Large intestine (tissue), 3 donors: ENCODE measurements around the gene KLF6. TPM values are rescaled to one million over a fixed set of nuclear protein-coding genes. Genes with fewer than 3 reads are reported as not detected.

Experiments
- DNase-seq, 2 donors: peaks; one replicate each; pipeline versions ENCODE4 v3.0.0 to v3.0.0-alpha.2; 2013
- H3K27ac ChIP-seq: one replicate; pipeline ENCODE4 v1.5.1; 2013; ENCODE audit warnings: low read length
- H3K27me3 ChIP-seq: 2 replicates; pipeline ENCODE4 v1.6.1; 2013; ENCODE audit warnings: low read length; ENCODE audit not compliant: control insufficient read depth, insufficient read depth
- H3K36me3 ChIP-seq: 2 replicates; pipeline ENCODE4 v1.6.1; 2013; ENCODE audit warnings: low read length; ENCODE audit not compliant: control insufficient read depth, insufficient read depth
- H3K4me1 ChIP-seq: one replicate; pipeline ENCODE4 v1.6.1; 2013; ENCODE audit warnings: low read length; ENCODE audit not compliant: control insufficient read depth, insufficient read depth
- H3K4me3 ChIP-seq: one replicate; pipeline ENCODE4 v1.5.1; 2013; ENCODE audit warnings: low read length
- H3K9me3 ChIP-seq: one replicate; pipeline ENCODE4 v1.6.1; 2013; ENCODE audit warnings: mild to moderate bottlenecking, low read depth, low read length, moderate library complexity; ENCODE audit not compliant: control insufficient read depth
- WGBS: methylation state at CpG from one replicate; pipeline ENCODE4 v1.1.5; 2013; ENCODE audit warnings: low lambda C conversion rate; ENCODE audit not compliant: insufficient coverage; 5-methylcytosine and 5-hydroxymethylcytosine counted together
- polyA plus RNA-seq: library from polyadenylated mRNA; unstranded; fragments of 120-200 nt; gene quantifications from one replicate; pipeline ENCODE4 v1.2.1, GENCODE V29; 2013

The KLF6 gene
- polyA plus RNA-seq, 1 donor: 116 TPM

DNA sequence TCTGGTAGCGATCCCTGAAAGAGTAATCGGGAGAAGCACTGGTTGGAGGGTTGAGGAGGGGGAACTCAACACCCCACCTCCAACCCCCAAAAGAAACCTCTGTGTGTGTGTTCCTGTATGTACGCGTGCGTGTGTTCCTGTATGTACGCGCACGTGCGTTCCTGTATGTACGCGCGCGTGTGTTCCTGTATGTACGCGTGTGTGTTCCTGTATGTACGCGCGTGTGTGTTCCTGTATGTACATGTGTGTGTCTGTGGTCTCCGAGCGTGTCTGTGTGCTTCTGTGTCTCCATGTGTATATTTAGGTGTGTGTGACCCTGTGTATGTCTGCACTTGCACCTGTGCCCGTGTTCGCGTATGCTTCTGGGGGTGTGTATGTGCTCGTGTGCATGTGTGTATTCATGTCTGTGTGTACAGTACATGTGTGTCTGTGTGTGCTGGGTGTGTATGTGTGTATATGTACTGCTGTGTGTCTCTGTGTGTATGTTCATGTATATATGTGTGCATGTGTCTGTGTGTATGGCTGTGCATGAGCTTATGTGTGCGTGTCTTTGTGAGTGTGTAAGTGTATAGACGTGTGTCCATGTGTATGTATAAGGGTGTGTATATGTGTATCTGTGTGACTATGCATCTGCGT is 42.9 kb upstream of the KLF6 start:
- Histone ChIP-seq H3K27ac (no peak overlapping the region), H3K9me3 (no peaks in the 10 kb centered on the region), H3K4me1 (peaks cover 18% of the 10 kb centered on the region), H3K36me3 (no peaks in the 10 kb centered on the region), H3K4me3 (no peak overlapping the region), H3K27me3 (no peaks in the 10 kb centered on the region)
- WGBS: no CpG with 5 or more reads among the region's 27 CpGs
- no peak for DNase-seq

DNA sequence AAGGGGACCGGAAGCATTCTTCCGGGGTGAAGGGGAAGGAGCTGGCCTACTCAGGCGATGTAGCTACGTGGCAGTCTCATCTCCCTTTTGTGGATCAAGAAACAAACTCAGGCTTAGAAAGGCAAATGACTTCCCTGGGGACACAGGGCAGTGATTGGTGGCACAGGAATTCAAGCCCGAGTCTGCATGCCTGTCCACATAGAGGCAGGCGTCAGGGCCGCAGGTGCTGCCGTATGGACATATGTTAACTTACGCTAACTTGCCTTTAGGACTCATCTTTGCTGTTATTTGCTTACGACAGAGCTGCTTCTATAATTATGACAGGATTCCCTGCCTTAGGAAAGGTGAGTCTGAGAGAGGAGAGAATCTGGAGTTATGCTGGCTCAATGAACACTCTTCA is 42.3 kb upstream of the KLF6 start:
- Histone ChIP-seq H3K9me3 (no peaks in the 10 kb centered on the region), H3K4me3 (no peak overlapping the region), H3K4me1 (peaks cover 18% of the 10 kb centered on the region), H3K27ac (no peak overlapping the region), H3K27me3 (no peaks in the 10 kb centered on the region), H3K36me3 (no peaks in the 10 kb centered on the region)
- no peak for DNase-seq
- WGBS: no CpG with 5 or more reads among the region's 10 CpGs

DNA sequence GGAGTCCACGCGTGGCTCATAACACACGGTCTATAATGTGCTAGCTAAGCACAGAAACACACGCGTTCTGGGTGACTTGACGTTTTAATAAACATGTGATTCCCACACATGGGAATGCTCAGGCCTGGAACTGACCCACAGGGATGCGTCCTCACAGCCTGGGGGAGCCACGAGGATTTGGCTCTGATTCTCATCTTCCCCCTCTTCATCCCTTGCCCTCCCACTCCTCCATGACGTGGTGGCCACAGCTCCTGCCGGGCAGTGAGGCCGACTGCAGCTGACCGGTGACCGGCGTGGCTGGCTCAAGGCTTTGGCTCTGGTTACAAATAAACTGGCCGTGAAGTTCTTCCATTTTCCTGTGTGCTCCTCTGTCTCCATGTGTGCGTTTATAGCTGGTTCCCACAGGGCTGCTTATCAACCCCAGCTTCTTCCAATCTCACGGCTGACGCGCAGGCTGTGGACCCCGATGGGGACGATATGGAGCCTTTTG is 40.9 kb upstream of the KLF6 start:
- no peak overlapping the region for H3K4me3 ChIP-seq
- peaks cover 18% of the 10 kb centered on the region for H3K4me1 ChIP-seq
- H3K27ac ChIP-seq: peak overlapping the region; percentile 54
- no peaks in the 10 kb centered on the region for H3K9me3 ChIP-seq
- no CpG with 5 or more reads among the region's 21 CpGs for WGBS
- no peak for DNase-seq
- no peaks in the 10 kb centered on the region for H3K36me3 ChIP-seq
- no peaks in the 10 kb centered on the region for H3K27me3 ChIP-seq

DNA sequence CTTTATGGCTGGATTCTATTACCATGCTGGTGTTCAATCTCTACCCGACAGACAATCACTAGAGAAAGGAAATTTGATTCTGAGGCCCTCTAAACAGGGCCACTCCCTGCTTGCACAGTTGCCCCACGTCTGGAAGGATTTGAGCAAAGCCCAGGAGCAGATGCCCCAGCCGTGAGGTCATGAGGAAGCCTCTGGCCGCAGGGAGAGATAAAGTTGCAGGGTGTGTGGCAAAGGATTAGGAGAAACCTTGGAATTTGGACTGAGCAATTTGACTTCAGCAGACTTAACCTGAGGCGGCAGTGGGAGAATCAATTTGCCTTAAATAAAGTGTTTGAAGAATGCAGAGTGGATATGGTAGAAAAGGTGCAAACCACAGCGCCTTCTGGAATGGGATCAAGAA is 40.2 kb upstream of the KLF6 start:
- 29% methylated on average over 1 of the region's 6 CpGs for WGBS
- Histone ChIP-seq H3K27me3 (no peaks in the 10 kb centered on the region), H3K4me3 (no peak overlapping the region), H3K9me3 (no peaks in the 10 kb centered on the region), H3K36me3 (no peaks in the 10 kb centered on the region), H3K4me1 (peaks cover 18% of the 10 kb centered on the region), H3K27ac (peak overlapping the region; percentile 54)
- peak; percentile 96 to 98 for DNase-seq

DNA sequence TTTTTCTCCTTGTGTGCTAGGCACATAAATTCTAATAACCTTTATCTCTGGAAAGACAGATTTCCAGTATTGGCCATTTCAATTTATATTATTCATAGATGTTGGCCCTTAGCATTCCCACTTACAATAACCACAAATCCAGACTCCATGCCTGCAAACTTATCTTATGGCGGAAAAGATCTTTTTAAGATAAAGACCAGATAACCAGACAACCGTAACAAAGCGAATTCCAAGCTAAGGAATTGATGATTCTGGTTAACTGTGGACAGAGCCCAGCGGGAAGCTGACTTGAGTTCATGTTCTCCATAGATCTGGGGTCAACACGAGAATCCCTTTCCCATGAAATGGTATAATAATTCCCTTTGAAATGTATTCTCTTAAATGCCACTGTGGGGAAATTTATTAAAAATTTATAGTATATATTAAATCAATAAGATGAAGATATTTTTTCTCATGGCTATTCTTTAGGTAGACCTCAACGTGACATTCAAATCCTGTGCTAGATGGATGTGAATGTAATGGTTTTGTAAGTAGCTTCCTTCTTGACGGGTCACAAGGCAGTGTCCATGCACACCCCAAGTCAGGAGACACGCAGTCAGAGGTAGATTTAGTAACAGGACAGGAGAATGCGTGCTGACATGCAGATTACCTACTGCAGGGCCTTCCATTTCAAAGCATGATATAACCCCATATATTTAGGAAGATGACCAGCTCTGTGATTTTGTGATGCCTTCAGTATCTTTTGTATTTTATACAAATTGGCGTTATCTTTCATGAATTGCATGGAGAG is 37.7 kb upstream of the KLF6 start:
- no peak overlapping the region for H3K27ac ChIP-seq
- no peak for DNase-seq
- no peaks in the 10 kb centered on the region for H3K9me3 ChIP-seq
- no peaks in the 10 kb centered on the region for H3K27me3 ChIP-seq
- peaks cover 12% of the 10 kb centered on the region for H3K4me1 ChIP-seq
- H3K4me3 ChIP-seq: no peak overlapping the region
- WGBS: 100% methylated on average over 1 of the region's 10 CpGs
- H3K36me3 ChIP-seq: no peaks in the 10 kb centered on the region

DNA sequence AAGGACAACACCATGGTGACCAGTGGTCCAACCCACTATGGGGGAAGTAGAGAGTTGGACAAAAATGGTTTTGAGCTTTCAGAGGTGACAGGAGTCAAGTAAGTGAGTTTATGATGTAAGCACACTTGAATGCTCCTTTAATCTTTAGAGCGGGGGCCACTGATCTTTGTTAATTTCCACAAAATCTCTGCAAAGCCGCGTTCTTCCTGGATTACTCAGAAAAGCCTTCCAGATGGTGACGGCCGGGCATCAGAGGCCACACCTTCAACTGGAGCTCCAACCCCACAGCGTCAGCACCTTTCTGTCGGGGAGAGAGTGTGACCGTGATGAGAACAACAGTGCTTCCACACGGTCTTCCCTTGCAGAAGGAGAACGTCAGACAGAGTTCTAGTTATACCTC is 35.2 kb upstream of the KLF6 start:
- no peak overlapping the region for H3K27ac ChIP-seq
- no peaks in the 10 kb centered on the region for H3K36me3 ChIP-seq
- no peaks in the 10 kb centered on the region for H3K27me3 ChIP-seq
- no peaks in the 10 kb centered on the region for H3K9me3 ChIP-seq
- H3K4me1 ChIP-seq: no peaks in the 10 kb centered on the region
- no CpG with 5 or more reads among the region's 10 CpGs for WGBS
- H3K4me3 ChIP-seq: no peak overlapping the region
- DNase-seq: no peak

DNA sequence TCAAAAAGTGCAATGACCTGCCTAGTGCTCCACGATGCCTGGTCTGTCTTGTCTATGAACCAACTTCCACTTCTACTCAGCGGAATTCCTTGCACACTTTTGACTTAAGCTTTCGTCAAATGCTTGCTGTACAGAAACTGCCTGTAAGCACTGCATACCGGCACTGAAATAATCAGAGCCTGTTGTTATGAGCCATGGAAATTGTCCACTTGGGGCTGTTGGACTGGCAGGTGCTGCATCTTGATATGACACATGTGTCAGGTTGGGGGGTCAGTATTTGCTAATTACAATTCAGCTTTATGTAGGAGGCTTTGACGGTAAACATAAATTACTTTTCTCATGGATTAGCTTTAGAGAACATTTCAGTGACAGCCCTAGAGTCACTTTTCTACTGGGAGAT is 32.0 kb upstream of the KLF6 start:
- Histone ChIP-seq H3K9me3 (no peaks in the 10 kb centered on the region), H3K27ac (no peak overlapping the region), H3K27me3 (no peaks in the 10 kb centered on the region), H3K36me3 (no peaks in the 10 kb centered on the region), H3K4me3 (no peak overlapping the region), H3K4me1 (peaks cover 2% of the 10 kb centered on the region)
- WGBS: 60% methylated on average over 1 of the region's 5 CpGs
- no peak for DNase-seq

DNA sequence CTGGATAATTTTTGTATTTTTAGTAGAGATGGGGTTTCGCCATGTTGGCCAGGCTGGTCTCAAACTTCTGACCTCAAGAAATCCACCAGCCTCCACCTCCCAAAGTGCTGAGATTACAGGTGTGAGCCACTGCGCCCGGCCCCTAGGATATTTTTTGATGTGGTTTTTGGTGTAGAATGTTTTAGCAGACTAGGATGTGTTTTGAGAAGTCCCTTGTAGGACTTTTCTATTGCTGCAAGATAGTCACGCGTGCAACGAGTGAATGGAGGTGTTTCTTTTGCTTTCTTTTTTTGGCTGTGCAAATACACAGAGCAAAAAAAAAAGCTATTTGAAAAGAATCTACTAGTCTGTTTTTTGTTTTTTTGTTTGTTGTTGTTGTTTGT is 29.8 kb upstream of the KLF6 start:
- H3K27me3 ChIP-seq: no peaks in the 10 kb centered on the region
- 100% methylated on average over 3 of the region's 6 CpGs for WGBS
- no peaks in the 10 kb centered on the region for H3K9me3 ChIP-seq
- H3K4me1 ChIP-seq: peaks cover 22% of the 10 kb centered on the region
- no peak overlapping the region for H3K4me3 ChIP-seq
- H3K27ac ChIP-seq: no peak overlapping the region
- no peaks in the 10 kb centered on the region for H3K36me3 ChIP-seq
- no peak for DNase-seq

DNA sequence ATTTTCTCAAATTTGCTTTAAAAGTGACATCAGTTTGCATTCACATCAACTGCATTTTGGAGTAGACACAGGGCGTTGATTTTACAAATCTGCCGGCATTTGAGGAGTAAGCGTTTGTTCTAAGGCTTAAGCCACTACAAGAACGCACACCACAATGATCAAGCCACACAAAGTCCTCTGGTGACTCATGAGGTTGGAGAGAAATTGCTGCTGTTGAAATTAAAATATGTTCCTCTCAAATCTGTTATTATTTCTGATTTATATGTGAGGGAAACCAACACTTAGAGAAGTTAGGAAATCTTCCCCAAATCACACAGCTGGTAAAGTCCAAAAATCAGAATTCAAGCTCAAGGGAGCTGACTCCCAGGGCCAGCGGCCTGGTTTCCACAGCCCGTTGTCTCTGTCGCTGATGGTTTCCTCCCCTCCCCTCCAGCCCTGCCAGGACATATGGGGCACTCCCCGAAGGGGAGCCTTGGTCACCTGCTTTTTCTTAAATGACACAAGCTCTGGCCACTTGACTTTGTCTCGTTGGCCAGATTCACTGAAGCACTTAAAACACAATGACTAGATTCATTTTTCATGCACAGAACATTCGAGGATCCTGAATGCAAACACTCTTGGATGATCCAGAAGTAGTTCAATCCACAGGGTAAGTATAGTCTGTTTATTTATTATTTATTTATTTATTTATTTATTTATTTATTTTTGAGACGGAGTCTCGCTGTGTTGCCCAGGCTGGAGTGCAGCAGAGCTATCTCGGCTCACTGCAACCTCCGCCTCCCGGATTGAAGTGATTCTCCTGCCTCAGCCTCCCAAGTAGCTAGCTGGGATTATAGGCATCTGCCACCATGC is 29.2 kb upstream of the KLF6 start:
- no peak for DNase-seq
- H3K9me3 ChIP-seq: no peaks in the 10 kb centered on the region
- no CpG with 5 or more reads among the region's 15 CpGs for WGBS
- H3K4me1 ChIP-seq: peaks cover 27% of the 10 kb centered on the region
- no peak overlapping the region for H3K4me3 ChIP-seq
- no peak overlapping the region for H3K27ac ChIP-seq
- no peaks in the 10 kb centered on the region for H3K27me3 ChIP-seq
- H3K36me3 ChIP-seq: no peaks in the 10 kb centered on the region

DNA sequence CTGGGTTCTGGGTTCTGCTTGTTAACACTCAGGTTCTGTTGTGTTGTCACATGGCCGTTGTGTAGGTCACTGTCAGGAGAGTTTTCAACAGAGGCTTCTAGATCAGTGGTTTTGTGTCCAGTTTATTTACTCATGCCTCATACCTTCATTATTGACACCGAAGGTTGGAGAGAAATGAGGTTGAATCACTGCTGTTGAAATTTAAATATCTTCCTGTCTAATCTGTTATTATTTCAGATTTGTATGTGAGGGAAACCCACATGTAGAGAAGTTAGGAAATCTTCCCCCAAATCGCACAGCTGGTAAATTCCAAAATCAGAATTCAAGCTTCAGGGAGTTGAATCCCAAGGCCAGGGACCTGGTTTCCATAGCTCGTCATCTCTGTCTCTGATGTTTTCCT is 28.3 kb upstream of the KLF6 start:
- no peak overlapping the region for H3K27ac ChIP-seq
- H3K27me3 ChIP-seq: no peaks in the 10 kb centered on the region
- 100% methylated on average over 1 of the region's 4 CpGs for WGBS

More for the DNA sequence above, 28.3 kb upstream of the KLF6 start:
- peaks cover 28% of the 10 kb centered on the region for H3K4me1 ChIP-seq
- no peaks in the 10 kb centered on the region for H3K9me3 ChIP-seq
- no peaks in the 10 kb centered on the region for H3K36me3 ChIP-seq
- H3K4me3 ChIP-seq: no peak overlapping the region
- no peak for DNase-seq
